ENCODE data around the gene SNX11.

DNA sequence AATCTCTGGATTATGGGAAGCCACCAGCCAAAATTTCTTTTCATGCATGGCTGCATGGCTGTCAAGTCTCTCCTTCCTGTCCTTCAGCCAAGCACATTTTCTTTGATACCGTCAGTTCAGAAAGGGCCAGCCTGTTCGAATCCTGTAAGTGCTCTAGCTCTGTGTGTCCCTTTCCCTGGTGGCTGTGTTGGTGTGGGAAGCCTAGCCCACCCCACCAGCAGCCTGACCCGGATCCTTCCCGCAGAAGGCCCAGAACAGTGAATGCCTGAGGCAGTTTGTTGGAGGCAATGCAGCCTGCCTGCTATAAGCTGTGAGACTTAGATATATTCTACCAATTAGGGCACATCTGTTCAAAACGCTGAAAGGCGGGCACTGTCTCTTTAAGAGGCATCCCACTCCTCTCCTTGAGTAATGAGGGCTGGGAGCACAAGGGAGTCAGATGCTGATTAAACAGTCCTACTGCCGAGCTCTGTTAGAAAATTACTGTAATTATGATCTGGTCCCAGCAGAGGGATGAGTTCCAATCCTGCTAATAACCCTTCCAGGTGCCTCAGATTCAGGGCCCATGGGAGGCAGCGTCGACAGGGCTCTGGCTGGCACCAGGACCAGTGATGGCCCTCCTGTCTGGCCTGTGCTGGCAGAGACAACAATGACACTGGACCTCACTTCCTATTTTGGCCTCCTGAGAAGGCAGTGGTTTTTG, 18.4 kb downstream of the SNX11 start:
- TF ChIP-seq, protein P1, sequence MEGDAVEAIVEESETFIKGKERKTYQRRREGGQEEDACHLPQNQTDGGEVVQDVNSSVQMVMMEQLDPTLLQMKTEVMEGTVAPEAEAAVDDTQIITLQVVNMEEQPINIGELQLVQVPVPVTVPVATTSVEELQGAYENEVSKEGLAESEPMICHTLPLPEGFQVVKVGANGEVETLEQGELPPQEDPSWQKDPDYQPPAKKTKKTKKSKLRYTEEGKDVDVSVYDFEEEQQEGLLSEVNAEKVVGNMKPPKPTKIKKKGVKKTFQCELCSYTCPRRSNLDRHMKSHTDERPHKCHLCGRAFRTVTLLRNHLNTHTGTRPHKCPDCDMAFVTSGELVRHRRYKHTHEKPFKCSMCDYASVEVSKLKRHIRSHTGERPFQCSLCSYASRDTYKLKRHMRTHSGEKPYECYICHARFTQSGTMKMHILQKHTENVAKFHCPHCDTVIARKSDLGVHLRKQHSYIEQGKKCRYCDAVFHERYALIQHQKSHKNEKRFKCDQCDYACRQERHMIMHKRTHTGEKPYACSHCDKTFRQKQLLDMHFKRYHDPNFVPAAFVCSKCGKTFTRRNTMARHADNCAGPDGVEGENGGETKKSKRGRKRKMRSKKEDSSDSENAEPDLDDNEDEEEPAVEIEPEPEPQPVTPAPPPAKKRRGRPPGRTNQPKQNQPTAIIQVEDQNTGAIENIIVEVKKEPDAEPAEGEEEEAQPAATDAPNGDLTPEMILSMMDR (IDR thresholded peaks at IDR 0.05): no peak
- TF ChIP-seq POLR2A (IDR thresholded peaks at IDR 0.05): no peak
